Neuronal stem cell (in vitro differentiated cells): ENCODE results near the gene CBR4.

ENCODE experiments used
- DNase-seq: peaks from one replicate; pipeline ENCODE4 v3.0.0-alpha.2; 2013; ENCODE audit warnings: low spot score
- H2AFZ ChIP-seq: one replicate; pipeline ENCODE4 v1.6.1; 2013; ENCODE audit warnings: mild to moderate bottlenecking, low read length, inconsistent platforms
- H2AK5ac ChIP-seq: 2 replicates; pipeline ENCODE4 v1.6.1; 2013; ENCODE audit warnings: low read depth, mild to moderate bottlenecking, inconsistent platforms, low read length, moderate library complexity, mixed read lengths
- H2BK120ac ChIP-seq: 2 replicates; pipeline ENCODE4 v1.6.1; 2013; ENCODE audit warnings: low read depth, mild to moderate bottlenecking, inconsistent platforms, low read length, moderate library complexity, mixed read lengths
- H2BK12ac ChIP-seq: one replicate; pipeline ENCODE4 v1.6.1; 2013; ENCODE audit warnings: low read length, inconsistent platforms
- H2BK15ac ChIP-seq: 2 replicates; pipeline ENCODE4 v1.6.1; 2013; ENCODE audit warnings: mild to moderate bottlenecking, low read length, inconsistent platforms, mixed read lengths
- H2BK5ac ChIP-seq: one replicate; pipeline ENCODE4 v1.6.1; 2013; ENCODE audit warnings: inconsistent platforms, mild to moderate bottlenecking, low read length, moderate library complexity
- H3K14ac ChIP-seq: one replicate; pipeline ENCODE4 v1.6.1; 2013; ENCODE audit warnings: low read length, inconsistent platforms
- H3K18ac ChIP-seq: 2 replicates; pipeline ENCODE4 v1.6.1; 2013; ENCODE audit warnings: low read length, inconsistent platforms
- H3K23ac ChIP-seq: 2 replicates; pipeline ENCODE4 v1.6.1; 2013; ENCODE audit warnings: low read depth, mild to moderate bottlenecking, mixed read lengths, low read length, inconsistent platforms; ENCODE audit not compliant: poor library complexity
- H3K27ac ChIP-seq: replicated peaks from 3 replicates; pipeline ENCODE4 v1.5.1; 2013; ENCODE audit warnings: low read length, inconsistent platforms
- H3K27me3 ChIP-seq, 3 experiments: 2 replicates each; pipeline ENCODE4 v1.6.1; 2013; ENCODE audit warnings: low read length in 3 of 3, mild to moderate bottlenecking in 2 of 3, inconsistent platforms in 1 of 3, low read depth in 1 of 3, mixed read lengths in 1 of 3, moderate library complexity in 1 of 3; ENCODE audit not compliant: control insufficient read depth in 3 of 3, insufficient read depth in 3 of 3
- H3K36me3 ChIP-seq, 2 donors: replicated peaks in 1 of 2; 2 replicates each; pipeline ENCODE4 v1.6.1; 2013; ENCODE audit warnings: low read length in 2 of 2; ENCODE audit not compliant: control insufficient read depth in 2 of 2, insufficient read depth in 2 of 2
- H3K4ac ChIP-seq: 2 replicates; pipeline ENCODE4 v1.6.1; 2013; ENCODE audit warnings: inconsistent platforms, mild to moderate bottlenecking, low read length, moderate library complexity
- H3K4me1 ChIP-seq, 2 donors: 1 replicate in 1 of 2; 2 replicates in 1 of 2; pipeline ENCODE4 v1.6.1; 2013; ENCODE audit warnings: low read length in 2 of 2, low read depth in 1 of 2; ENCODE audit not compliant: control insufficient read depth in 2 of 2, insufficient read depth in 1 of 2
- H3K4me2 ChIP-seq: one replicate; pipeline ENCODE4 v1.6.1; 2013; ENCODE audit warnings: mild to moderate bottlenecking, low read length, inconsistent platforms; ENCODE audit not compliant: insufficient read depth, poor library complexity, severe bottlenecking
- H3K4me3 ChIP-seq, 2 donors: 2 replicates each; pipeline ENCODE4 v1.5.1; 2013; ENCODE audit warnings: low read length in 2 of 2, mild to moderate bottlenecking in 2 of 2, inconsistent platforms in 1 of 2, moderate library complexity in 1 of 2
- H3K79me1 ChIP-seq: one replicate; pipeline ENCODE4 v1.6.1; 2013; ENCODE audit warnings: low read depth, mild to moderate bottlenecking, inconsistent platforms, low read length, moderate library complexity
- H3K9ac ChIP-seq: one replicate; pipeline ENCODE4 v1.6.1; 2013; ENCODE audit warnings: mild to moderate bottlenecking, low read depth, low read length, inconsistent platforms; ENCODE audit not compliant: poor library complexity
- H3K9me3 ChIP-seq, 2 donors: replicated peaks in 1 of 2; 2 replicates each; pipeline versions ENCODE3 to v1.6.1; 2013; ENCODE audit warnings: low read length in 2 of 2, mild to moderate bottlenecking in 2 of 2, inconsistent platforms in 1 of 2, low read depth in 1 of 2, mixed read lengths in 1 of 2, moderate library complexity in 1 of 2; ENCODE audit not compliant: control insufficient read depth in 2 of 2, insufficient read depth in 1 of 2
- H4K8ac ChIP-seq: one replicate; pipeline ENCODE4 v1.6.1; 2013; ENCODE audit warnings: low read depth, mild to moderate bottlenecking, inconsistent platforms, low read length, moderate library complexity
- H4K91ac ChIP-seq: one replicate; pipeline ENCODE4 v1.6.1; 2013; ENCODE audit warnings: low read length, low read depth, mild to moderate bottlenecking, inconsistent platforms; ENCODE audit not compliant: poor library complexity
- WGBS, 2 donors: extraction: QIAGEN DNeasy Blood & Tissue Kit; methylation state at CpG; one replicate each; pipeline ENCODE4 v1.1.7; 2013; ENCODE audit warnings: missing lambda C conversion rate in 2 of 2, mixed read lengths in 1 of 2; ENCODE audit not compliant: insufficient read length in 2 of 2, insufficient replicate concordance in 1 of 2; ENCODE audit errors: extremely low coverage in 2 of 2; 5-methylcytosine and 5-hydroxymethylcytosine counted together

CBR4 gene

GRCh38 chr4:169054879-169055278 lies 44.8 kb upstream of the CBR4 start:
- Histone ChIP-seq H3K4ac (no peak overlapping the region), H2BK120ac (no peak overlapping the region), H3K4me1 (peaks cover 5 to 10% of the 10 kb centered on the region in 2 donors), H3K9ac (no peak overlapping the region), H3K9me3 (peaks cover 0 to 2% of the 10 kb centered on the region in 2 donors), H3K18ac (no peak overlapping the region), H3K27me3 (no peaks in the 10 kb centered on the region), H2AFZ (no peak overlapping the region), H2BK15ac (no peak overlapping the region), H4K8ac (no peak overlapping the region), H2BK5ac (no peak overlapping the region), H4K91ac (no peak overlapping the region), H2BK12ac (no peak overlapping the region), H3K79me1 (no peaks in the 10 kb centered on the region), H3K4me2 (no peak overlapping the region), H3K27ac (no peak overlapping the region), H3K36me3 (no peaks in the 10 kb centered on the region), H3K14ac (no peak overlapping the region), H3K23ac (no peak overlapping the region), H2AK5ac (no peak overlapping the region), H3K4me3 (no peak overlapping the region)
- DNase-seq = no peak
- no CpG with 5 or more reads among the region's 6 CpGs for WGBS, 2 donors

GRCh38 chr4:169052594-169052945 lies 42.5 kb upstream of the CBR4 start:
- H3K27ac ChIP-seq = no peak overlapping the region
- H3K4ac ChIP-seq = no peak overlapping the region
- H3K18ac ChIP-seq = no peak overlapping the region
- no peak overlapping the region for H2BK5ac ChIP-seq
- no peak overlapping the region for H3K9ac ChIP-seq
- no peak for DNase-seq
- H3K79me1 ChIP-seq = no peaks in the 10 kb centered on the region
- H3K27me3 ChIP-seq = no peaks in the 10 kb centered on the region
- H4K91ac ChIP-seq = no peak overlapping the region
- peaks cover 7 to 29% of the 10 kb centered on the region in 2 donors for H3K4me1 ChIP-seq
- H3K9me3 ChIP-seq = peaks cover 0 to 2% of the 10 kb centered on the region in 2 donors
- no peaks in the 10 kb centered on the region for H3K36me3 ChIP-seq
- H3K23ac ChIP-seq = no peak overlapping the region
- no CpG with 5 or more reads among the region's 6 CpGs for WGBS, 2 donors
- H2BK15ac ChIP-seq = no peak overlapping the region
- H2AFZ ChIP-seq = no peak overlapping the region
- no peak overlapping the region for H3K14ac ChIP-seq
- H4K8ac ChIP-seq = no peak overlapping the region
- no peak overlapping the region for H3K4me2 ChIP-seq
- H3K4me3 ChIP-seq = no peak overlapping the region
- H2BK12ac ChIP-seq = no peak overlapping the region
- H2BK120ac ChIP-seq = no peak overlapping the region
- no peak overlapping the region for H2AK5ac ChIP-seq

GRCh38 chr4:169051761-169052593 lies 41.9 kb upstream of the CBR4 start:
- Histone ChIP-seq H3K79me1 (no peaks in the 10 kb centered on the region), H3K27ac (no peak overlapping the region), H2BK5ac (no peak overlapping the region), H3K9ac (no peak overlapping the region), H3K36me3 (no peaks in the 10 kb centered on the region), H3K4me1 (peaks cover 7 to 29% of the 10 kb centered on the region in 2 donors), H3K14ac (no peak overlapping the region), H3K9me3 (peaks cover 0 to 2% of the 10 kb centered on the region in 2 donors), H2AFZ (no peak overlapping the region), H3K23ac (no peak overlapping the region), H3K27me3 (no peaks in the 10 kb centered on the region), H3K4ac (no peak overlapping the region), H2BK15ac (no peak overlapping the region), H3K4me2 (no peak overlapping the region), H2BK120ac (no peak overlapping the region), H4K8ac (no peak overlapping the region), H2AK5ac (no peak overlapping the region), H2BK12ac (no peak overlapping the region), H3K4me3 (no peak overlapping the region), H4K91ac (no peak overlapping the region), H3K18ac (no peak overlapping the region)
- WGBS, 2 donors = no CpG with 5 or more reads among the region's 10 CpGs
- DNase-seq = no peak

- Histone ChIP-seq H3K4me3 (no peak overlapping the region), H3K4ac (no peak overlapping the region), H3K9ac (no peak overlapping the region), H3K4me2 (no peak overlapping the region), H3K4me1 (peaks cover 8 to 29% of the 10 kb centered on the region in 2 donors), H3K18ac (no peak overlapping the region), H3K27ac (no peak overlapping the region), H3K23ac (no peak overlapping the region), H2BK5ac (no peak overlapping the region), H2BK120ac (no peak overlapping the region), H3K14ac (no peak overlapping the region), H2AK5ac (no peak overlapping the region), H3K36me3 (no peaks in the 10 kb centered on the region), H4K8ac (no peak overlapping the region), H3K27me3 (no peaks in the 10 kb centered on the region), H2BK12ac (no peak overlapping the region), H2BK15ac (no peak overlapping the region), H2AFZ (no peak overlapping the region), H3K9me3 (peaks cover 0 to 2% of the 10 kb centered on the region in 2 donors), H3K79me1 (no peaks in the 10 kb centered on the region), H4K91ac (no peak overlapping the region)
- DNase-seq = no peak
- no CpG with 5 or more reads among the region's 9 CpGs for WGBS, 2 donors
Observed at GRCh38 chr4:169050881-169051760, 41.1 kb upstream of the CBR4 start.
